Measurements from ENCODE around the gene MTHFR.

DNA sequence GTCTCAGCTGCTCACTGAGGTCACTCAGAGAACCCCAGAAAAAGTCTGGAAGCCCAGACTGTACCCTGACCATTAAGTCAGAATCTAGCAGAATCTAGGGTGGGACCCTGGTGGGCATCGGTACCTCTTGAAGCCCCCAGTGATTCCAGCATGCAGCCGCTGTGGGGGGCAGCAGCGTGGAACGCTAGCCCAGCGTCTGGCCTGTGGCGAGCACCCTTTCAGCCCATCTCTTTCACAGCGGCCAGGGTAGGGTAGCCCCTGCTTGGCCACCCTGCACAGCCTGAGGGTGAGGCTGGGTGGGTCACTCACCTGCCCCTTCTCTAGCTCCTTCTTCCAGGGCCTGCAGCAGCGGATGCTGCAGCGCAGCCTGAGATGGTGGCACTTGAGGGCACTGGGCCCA, 27.4 kb downstream of the MTHFR start:
- TF ChIP-seq, protein P1, sequence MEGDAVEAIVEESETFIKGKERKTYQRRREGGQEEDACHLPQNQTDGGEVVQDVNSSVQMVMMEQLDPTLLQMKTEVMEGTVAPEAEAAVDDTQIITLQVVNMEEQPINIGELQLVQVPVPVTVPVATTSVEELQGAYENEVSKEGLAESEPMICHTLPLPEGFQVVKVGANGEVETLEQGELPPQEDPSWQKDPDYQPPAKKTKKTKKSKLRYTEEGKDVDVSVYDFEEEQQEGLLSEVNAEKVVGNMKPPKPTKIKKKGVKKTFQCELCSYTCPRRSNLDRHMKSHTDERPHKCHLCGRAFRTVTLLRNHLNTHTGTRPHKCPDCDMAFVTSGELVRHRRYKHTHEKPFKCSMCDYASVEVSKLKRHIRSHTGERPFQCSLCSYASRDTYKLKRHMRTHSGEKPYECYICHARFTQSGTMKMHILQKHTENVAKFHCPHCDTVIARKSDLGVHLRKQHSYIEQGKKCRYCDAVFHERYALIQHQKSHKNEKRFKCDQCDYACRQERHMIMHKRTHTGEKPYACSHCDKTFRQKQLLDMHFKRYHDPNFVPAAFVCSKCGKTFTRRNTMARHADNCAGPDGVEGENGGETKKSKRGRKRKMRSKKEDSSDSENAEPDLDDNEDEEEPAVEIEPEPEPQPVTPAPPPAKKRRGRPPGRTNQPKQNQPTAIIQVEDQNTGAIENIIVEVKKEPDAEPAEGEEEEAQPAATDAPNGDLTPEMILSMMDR (IDR thresholded peaks at IDR 0.05), result no peak
- TF ChIP-seq POLR2AphosphoS5 (IDR thresholded peaks at IDR 0.05; ENCODE audit: insufficient read depth in 1 of 2, low read depth in 1 of 2), result no peak
- TF ChIP-seq POLR2A (IDR thresholded peaks at IDR 0.05), result no peak

All from vagina (tissue), 2 donors.